Glomerular endothelial cell (primary cell): ENCODE data around the gene SENP5. TPM values are rescaled to one million over a fixed set of nuclear protein-coding genes. Genes with fewer than 3 reads are reported as not detected.

ENCODE experiments used
- DNase-seq: peaks from one replicate; pipeline ENCODE4 v3.0.0-alpha.2; 2011; ENCODE audit warnings: low read depth, low spot score; ENCODE audit errors: extremely low read depth
- total RNA-seq: library from RNA; depleted of rRNA; stranded (reverse); fragments of >200 nt; gene quantifications from 2 replicates; pipeline ENCODE4 v1.2.3, GENCODE V29; 2015

The SENP5 gene
- total RNA-seq, 1 donor from 2014 or later, result 31.1 TPM

- DNase-seq, result no peak
Observed at GRCh38 chr3:196886144-196886543, 18.4 kb downstream of the SENP5 start.

- no peak for DNase-seq
Observed at GRCh38 chr3:196889844-196890708, 22.4 kb downstream of the SENP5 start.

GRCh38 chr3:196894557-196895295, 27.0 kb downstream of the SENP5 start:
- DNase-seq, result no peak

- no peak for DNase-seq
Observed at GRCh38 chr3:196896229-196896628, 28.5 kb downstream of the SENP5 start.

- no peak for DNase-seq
Observed at GRCh38 chr3:196901768-196902167, 34.0 kb downstream of the SENP5 start.

- no peak for DNase-seq
Observed at GRCh38 chr3:196902296-196902695, 34.6 kb downstream of the SENP5 start.

GRCh38 chr3:196903740-196904139, 36.0 kb downstream of the SENP5 start:
- DNase-seq, result no peak

- DNase-seq, result no peak
Observed at GRCh38 chr3:196914866-196915265, 47.1 kb downstream of the SENP5 start.

- no peak for DNase-seq
Observed at GRCh38 chr3:196915375-196915774, 47.7 kb downstream of the SENP5 start.

GRCh38 chr3:196916221-196916620, 48.5 kb downstream of the SENP5 start:
- DNase-seq, result no peak

GRCh38 chr3:196916995-196917394, 49.3 kb downstream of the SENP5 start:
- no peak for DNase-seq

GRCh38 chr3:196918968-196919367, 51.2 kb downstream of the SENP5 start:
- no peak for DNase-seq

GRCh38 chr3:196920733-196921132, 53.0 kb downstream of the SENP5 start:
- DNase-seq, result no peak

- no peak for DNase-seq
Observed at GRCh38 chr3:196927571-196928453, 60.1 kb downstream of the SENP5 start.

- DNase-seq, result no peak
Observed at GRCh38 chr3:196931157-196931556, 63.4 kb downstream of the SENP5 start.

GRCh38 chr3:196931828-196932587, 64.3 kb downstream of the SENP5 start:
- DNase-seq, result no peak

GRCh38 chr3:196932600-196932999, 64.9 kb downstream of the SENP5 start:
- no peak for DNase-seq

GRCh38 chr3:196936288-196936687, 68.6 kb downstream of the SENP5 start:
- DNase-seq, result no peak

- no peak for DNase-seq
Observed at GRCh38 chr3:196938124-196938523, 70.4 kb downstream of the SENP5 start.

GRCh38 chr3:196938576-196938975, 70.9 kb downstream of the SENP5 start:
- no peak for DNase-seq
